ENCODE data around the gene SHISA8.

SHISA8 gene

GRCh38 chr22:41885116-41885515 lies 29.8 kb downstream of the SHISA8 start:
- TF ChIP-seq, protein P1, sequence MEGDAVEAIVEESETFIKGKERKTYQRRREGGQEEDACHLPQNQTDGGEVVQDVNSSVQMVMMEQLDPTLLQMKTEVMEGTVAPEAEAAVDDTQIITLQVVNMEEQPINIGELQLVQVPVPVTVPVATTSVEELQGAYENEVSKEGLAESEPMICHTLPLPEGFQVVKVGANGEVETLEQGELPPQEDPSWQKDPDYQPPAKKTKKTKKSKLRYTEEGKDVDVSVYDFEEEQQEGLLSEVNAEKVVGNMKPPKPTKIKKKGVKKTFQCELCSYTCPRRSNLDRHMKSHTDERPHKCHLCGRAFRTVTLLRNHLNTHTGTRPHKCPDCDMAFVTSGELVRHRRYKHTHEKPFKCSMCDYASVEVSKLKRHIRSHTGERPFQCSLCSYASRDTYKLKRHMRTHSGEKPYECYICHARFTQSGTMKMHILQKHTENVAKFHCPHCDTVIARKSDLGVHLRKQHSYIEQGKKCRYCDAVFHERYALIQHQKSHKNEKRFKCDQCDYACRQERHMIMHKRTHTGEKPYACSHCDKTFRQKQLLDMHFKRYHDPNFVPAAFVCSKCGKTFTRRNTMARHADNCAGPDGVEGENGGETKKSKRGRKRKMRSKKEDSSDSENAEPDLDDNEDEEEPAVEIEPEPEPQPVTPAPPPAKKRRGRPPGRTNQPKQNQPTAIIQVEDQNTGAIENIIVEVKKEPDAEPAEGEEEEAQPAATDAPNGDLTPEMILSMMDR (IDR thresholded peaks at IDR 0.05; ENCODE audit: extremely low read depth, missing control alignments) = no peak

DNA sequence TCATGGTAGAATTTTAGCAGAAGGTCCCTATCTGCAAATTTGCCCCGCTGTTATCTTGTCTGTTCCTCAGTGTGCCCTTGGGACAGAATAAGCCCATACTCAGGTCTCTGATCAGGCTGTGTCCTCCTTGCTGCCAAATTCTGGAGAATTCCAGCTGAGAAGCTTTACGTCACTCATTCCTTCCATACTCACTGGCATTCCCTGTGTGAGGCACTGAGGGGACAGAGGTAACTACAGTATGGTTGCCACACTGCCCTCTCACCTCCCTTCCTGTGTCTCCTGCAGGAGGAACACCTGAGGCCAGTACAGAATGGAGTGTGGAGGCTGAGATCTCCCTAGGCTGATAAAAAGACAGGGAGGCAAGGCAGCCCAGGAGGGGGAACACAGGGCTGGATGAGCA lies 31.5 kb downstream of the SHISA8 start:
- DNase-seq (ENCODE audit: low spot score) = no peak
- TF ChIP-seq, protein P1 (IDR thresholded peaks at IDR 0.05; ENCODE audit: extremely low read depth, missing control alignments) = no peak

More at GRCh38 chr22:41885116-41885515, 29.8 kb downstream of the SHISA8 start:
- DNase-seq (ENCODE audit: low spot score) = no peak

- TF ChIP-seq, protein P1 (IDR thresholded peaks at IDR 0.05; ENCODE audit: extremely low read depth, missing control alignments) = no peak
- no peak for DNase-seq (ENCODE audit: low spot score)
Measured at GRCh38 chr22:41880653-41881052, 34.2 kb downstream of the SHISA8 start.

DNA sequence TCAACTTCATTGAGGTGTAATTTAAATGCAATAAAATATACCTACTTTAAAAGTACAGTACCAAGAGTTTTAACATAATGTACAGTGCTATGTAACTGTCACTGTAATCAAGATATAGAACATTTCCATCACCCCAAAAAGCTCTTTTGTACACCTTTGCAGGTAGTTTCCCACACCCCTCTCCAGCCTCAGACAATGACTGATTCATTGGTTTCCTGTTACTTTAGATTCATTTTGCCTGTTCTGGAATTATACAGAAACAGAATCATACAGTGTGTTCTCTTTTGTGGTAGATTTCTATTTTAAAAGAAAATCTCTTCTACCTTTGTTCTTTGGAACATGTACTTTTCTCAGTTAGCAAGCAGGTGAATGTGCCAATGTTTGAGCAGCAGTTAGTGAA lies 38.2 kb downstream of the SHISA8 start:
- TF ChIP-seq, protein P1 (IDR thresholded peaks at IDR 0.05; ENCODE audit: extremely low read depth, missing control alignments) = no peak
- no peak for DNase-seq (ENCODE audit: low spot score)

GRCh38 chr22:41876275-41876674 lies 38.6 kb downstream of the SHISA8 start:
- no peak for DNase-seq (ENCODE audit: low spot score)
- TF ChIP-seq, protein P1 (IDR thresholded peaks at IDR 0.05; ENCODE audit: extremely low read depth, missing control alignments) = no peak

- DNase-seq (ENCODE audit: low spot score) = no peak
- TF ChIP-seq, protein P1 (IDR thresholded peaks at IDR 0.05; ENCODE audit: extremely low read depth, missing control alignments) = no peak
Measured at GRCh38 chr22:41875531-41876270, 39.2 kb downstream of the SHISA8 start.

GRCh38 chr22:41874090-41874489 lies 40.8 kb downstream of the SHISA8 start:
- no peak for DNase-seq (ENCODE audit: low spot score)
- TF ChIP-seq, protein P1 (IDR thresholded peaks at IDR 0.05; ENCODE audit: extremely low read depth, missing control alignments) = no peak

All from GM20000 (cell line).